AG09309 (cell line): ENCODE measurements around the gene C6orf15.
A peak's percentile ranks its signal among the peaks of the same experiment; 100 is the strongest.

Experiments
- DNase-seq: peaks from one replicate; pipeline ENCODE4 v3.0.0-alpha.2; 2010; ENCODE audit warnings: low read depth
- H3K4me3 ChIP-seq: 2 replicates; pipeline ENCODE4 v1.5.1; 2011; ENCODE audit warnings: mild to moderate bottlenecking, low read depth, low read length, moderate library complexity; ENCODE audit not compliant: control insufficient read depth
- CTCF ChIP-seq: IDR thresholded peaks from 2 replicates; pipeline ENCODE4 v1.5.1; 2011; ENCODE audit warnings: mild to moderate bottlenecking, low read depth, low read length, inconsistent platforms; ENCODE audit not compliant: insufficient read depth, control insufficient read depth; ENCODE audit errors: missing control alignments

Gene C6orf15

GRCh38 chr6:31125162-31125561 is 12.8 kb upstream of the C6orf15 start:
- TF ChIP-seq CTCF: no peak
- H3K4me3 ChIP-seq: no peak overlapping the region
- DNase-seq: no peak

- no peak for TF ChIP-seq CTCF
- DNase-seq: peak; percentile 69
- H3K4me3 ChIP-seq: no peak overlapping the region; the same call in 1 of the 2 replicates
Measured at GRCh38 chr6:31122791-31123706, 10.7 kb upstream of the C6orf15 start.

GRCh38 chr6:31121131-31121790 is 8.9 kb upstream of the C6orf15 start:
- no peak overlapping the region for H3K4me3 ChIP-seq
- no peak for TF ChIP-seq CTCF
- no peak for DNase-seq

- no peak for TF ChIP-seq CTCF
- no peak for DNase-seq
- no peak within 1 kb of the TSS for H3K4me3 ChIP-seq
Measured at GRCh38 chr6:31120151-31120915, 8.0 kb upstream of the C6orf15 start, which contains the start of gene CDSN. TSS of gene CDSN (minus strand) at chr6:31120446. CDS start at chr6:31120419, 27 bp downstream.

- DNase-seq: no peak
- H3K4me3 ChIP-seq: no peak overlapping the region
Measured at GRCh38 chr6:31118178-31118577, 5.8 kb upstream of the C6orf15 start.

More at GRCh38 chr6:31118178-31118577, 5.8 kb upstream of the C6orf15 start:
- TF ChIP-seq CTCF: no peak
